ENCODE measurements around the gene FUCA2. TPM values are rescaled to one million over a fixed set of nuclear protein-coding genes. Genes with fewer than 3 reads are reported as not detected.
A peak's percentile ranks its signal among the peaks of the same experiment; 100 is the strongest.

FUCA2 gene
- total RNA-seq, 1 donor from 2014 or later = 64.0 TPM

GRCh38 chr6:143501851-143502250 lies 9.7 kb downstream of the FUCA2 start:
- Histone ChIP-seq H3K9ac (ENCODE audit: low read length) (no peak overlapping the region), H2AFZ (ENCODE audit: low read depth, low read length) (no peak overlapping the region), H3K9me3 (ENCODE audit: insufficient read depth, low read depth, low read length) (no peaks in the 10 kb centered on the region), H3K4me2 (ENCODE audit: low read length) (no peak overlapping the region), H3K36me3 (ENCODE audit: insufficient read depth, low read length) (peaks cover 19% of the 10 kb centered on the region), H3K79me2 (ENCODE audit: insufficient read depth, low read length) (no peaks in the 10 kb centered on the region), H3K4me1 (ENCODE audit: insufficient read depth, low read length) (no peaks in the 10 kb centered on the region), H3K4me3 (ENCODE audit: insufficient read depth, low read depth, low read length) (no peak overlapping the region), H4K20me1 (ENCODE audit: insufficient read depth, low read length) (no peaks in the 10 kb centered on the region), H3K27me3 (ENCODE audit: insufficient read depth, low read length) (no peaks in the 10 kb centered on the region), H3K27ac (ENCODE audit: low read depth, low read length) (no peak overlapping the region)
- TF ChIP-seq CTCF (IDR thresholded peaks at IDR 0.05; ENCODE audit: insufficient read depth, low read depth, low read length) (peak; percentile 10), EZH2 (IDR thresholded peaks at IDR 0.05; ENCODE audit: insufficient read depth, low read length) (no peak)
- DNase-seq (ENCODE audit: low read depth) = no peak
- peaks cover 4% of the 10 kb centered on the region for H3K4me1 Mint-ChIP-seq (ENCODE audit: low read depth, unreplicated experiment)
- H3K27me3 Mint-ChIP-seq (ENCODE audit: low read depth, unreplicated experiment) = no peaks in the 10 kb centered on the region
- no peak for FAIRE-seq
- peaks cover 20% of the 10 kb centered on the region for H3K36me3 Mint-ChIP-seq (ENCODE audit: low read depth, unreplicated experiment)
- no peaks in the 10 kb centered on the region for H3K9me3 Mint-ChIP-seq (ENCODE audit: unreplicated experiment)
- H3K27ac Mint-ChIP-seq (ENCODE audit: unreplicated experiment) = no peak overlapping the region
- no peak overlapping the region for H3K4me3 Mint-ChIP-seq (ENCODE audit: unreplicated experiment)

- Mint-ChIP-seq H3K36me3 (ENCODE audit: low read depth, unreplicated experiment) (peaks cover 20% of the 10 kb centered on the region), H3K4me3 (ENCODE audit: unreplicated experiment) (no peak overlapping the region), H3K27ac (ENCODE audit: unreplicated experiment) (no peak overlapping the region), H3K9me3 (ENCODE audit: unreplicated experiment) (no peaks in the 10 kb centered on the region), H3K4me1 (ENCODE audit: low read depth, unreplicated experiment) (peaks cover 4% of the 10 kb centered on the region), H3K27me3 (ENCODE audit: low read depth, unreplicated experiment) (no peaks in the 10 kb centered on the region)
- peaks cover 32% of the 10 kb centered on the region for H3K36me3 ChIP-seq (ENCODE audit: insufficient read depth, low read length)
- H3K4me1 ChIP-seq (ENCODE audit: insufficient read depth, low read length) = no peaks in the 10 kb centered on the region
- H3K27ac ChIP-seq (ENCODE audit: low read depth, low read length) = no peak overlapping the region
- FAIRE-seq (no peak), DNase-seq (ENCODE audit: low read depth) (no peak)
- H3K4me2 ChIP-seq (ENCODE audit: low read length) = no peak overlapping the region
- no peaks in the 10 kb centered on the region for H4K20me1 ChIP-seq (ENCODE audit: insufficient read depth, low read length)
- H2AFZ ChIP-seq (ENCODE audit: low read depth, low read length) = no peak overlapping the region
- H3K79me2 ChIP-seq (ENCODE audit: insufficient read depth, low read length) = no peaks in the 10 kb centered on the region
- TF ChIP-seq CTCF (IDR thresholded peaks at IDR 0.05; ENCODE audit: insufficient read depth, low read depth, low read length) = no peak
- no peak for TF ChIP-seq EZH2 (IDR thresholded peaks at IDR 0.05; ENCODE audit: insufficient read depth, low read length)
- no peaks in the 10 kb centered on the region for H3K9me3 ChIP-seq (ENCODE audit: insufficient read depth, low read depth, low read length)
- H3K27me3 ChIP-seq (ENCODE audit: insufficient read depth, low read length) = no peaks in the 10 kb centered on the region
- no peak overlapping the region for H3K4me3 ChIP-seq (ENCODE audit: insufficient read depth, low read depth, low read length)
- H3K9ac ChIP-seq (ENCODE audit: low read length) = no peak overlapping the region
Measured at GRCh38 chr6:143498428-143498827, 13.1 kb downstream of the FUCA2 start.

- H3K4me1 ChIP-seq (ENCODE audit: insufficient read depth, low read length) = no peaks in the 10 kb centered on the region
- H3K4me1 Mint-ChIP-seq (ENCODE audit: low read depth, unreplicated experiment) = peaks cover 4% of the 10 kb centered on the region
- H2AFZ ChIP-seq (ENCODE audit: low read depth, low read length) = no peak overlapping the region
- H3K36me3 Mint-ChIP-seq (ENCODE audit: low read depth, unreplicated experiment) = peaks cover 20% of the 10 kb centered on the region
- H4K20me1 ChIP-seq (ENCODE audit: insufficient read depth, low read length) = no peaks in the 10 kb centered on the region
- H3K27me3 Mint-ChIP-seq (ENCODE audit: low read depth, unreplicated experiment) = no peaks in the 10 kb centered on the region
- no peaks in the 10 kb centered on the region for H3K79me2 ChIP-seq (ENCODE audit: insufficient read depth, low read length)
- TF ChIP-seq EZH2 (IDR thresholded peaks at IDR 0.05; ENCODE audit: insufficient read depth, low read length) (no peak), CTCF (IDR thresholded peaks at IDR 0.05; ENCODE audit: insufficient read depth, low read depth, low read length) (no peak)
- H3K9me3 Mint-ChIP-seq (ENCODE audit: unreplicated experiment) = no peaks in the 10 kb centered on the region
- H3K27ac ChIP-seq (ENCODE audit: low read depth, low read length) = no peak overlapping the region
- no peaks in the 10 kb centered on the region for H3K9me3 ChIP-seq (ENCODE audit: insufficient read depth, low read depth, low read length)
- no peak overlapping the region for H3K4me2 ChIP-seq (ENCODE audit: low read length)
- FAIRE-seq (no peak), DNase-seq (ENCODE audit: low read depth) (no peak)
- peaks cover 34% of the 10 kb centered on the region for H3K36me3 ChIP-seq (ENCODE audit: insufficient read depth, low read length)
- H3K4me3 Mint-ChIP-seq (ENCODE audit: unreplicated experiment) = no peak overlapping the region
- no peaks in the 10 kb centered on the region for H3K27me3 ChIP-seq (ENCODE audit: insufficient read depth, low read length)
- H3K9ac ChIP-seq (ENCODE audit: low read length) = no peak overlapping the region
- H3K4me3 ChIP-seq (ENCODE audit: insufficient read depth, low read depth, low read length) = no peak overlapping the region
- H3K27ac Mint-ChIP-seq (ENCODE audit: unreplicated experiment) = no peak overlapping the region
Measured at GRCh38 chr6:143496974-143497373, 14.5 kb downstream of the FUCA2 start.
